22Rv1 (cell line): ENCODE data around the gene DNAAF8.

Experiments used
- CTCF ChIP-seq: fragments of 450-650 bp; IDR thresholded peaks from 2 replicates; pipeline ENCODE4 v1.5.1; 2017; ENCODE audit warnings: mild to moderate bottlenecking
- ZFX ChIP-seq: fragments of 450-650 bp; IDR thresholded peaks from 2 replicates; pipeline ENCODE4 v1.6.1; 2017; ENCODE audit warnings: antibody characterized with exemption, borderline replicate concordance

DNA sequence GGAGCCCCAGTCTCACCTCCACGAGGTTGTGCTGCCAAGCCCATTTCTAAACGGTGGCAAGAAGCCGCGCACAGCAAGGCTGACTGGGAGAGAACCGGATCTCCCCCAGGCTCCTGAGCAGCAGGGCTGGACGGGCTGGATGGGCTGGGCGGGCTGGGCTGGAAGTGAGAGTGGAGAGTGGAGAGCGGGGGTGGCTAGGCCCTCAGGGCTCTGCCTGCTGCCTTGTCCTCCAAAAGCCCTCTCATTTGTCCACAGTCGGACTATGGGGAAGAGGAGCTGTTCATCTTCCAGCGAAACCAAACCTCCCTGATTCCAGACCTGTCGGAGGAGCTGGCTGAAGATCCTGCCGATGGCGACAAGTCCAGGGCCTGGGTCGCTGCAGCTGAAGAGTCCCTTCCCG lies 3.2 kb downstream of the DNAAF8 start:
- no peak for TF ChIP-seq CTCF
- TF ChIP-seq ZFX: no peak
